Large intestine (tissue), 3 donors: ENCODE data around the gene APOL6. TPM values are rescaled to one million over a fixed set of nuclear protein-coding genes. Genes with fewer than 3 reads are reported as not detected.

Experiments used
- DNase-seq, 2 donors: peaks; one replicate each; pipeline versions ENCODE4 v3.0.0 to v3.0.0-alpha.2; 2013
- H3K27ac ChIP-seq: one replicate; pipeline ENCODE4 v1.5.1; 2013; ENCODE audit warnings: low read length
- H3K27me3 ChIP-seq: 2 replicates; pipeline ENCODE4 v1.6.1; 2013; ENCODE audit warnings: low read length; ENCODE audit not compliant: control insufficient read depth, insufficient read depth
- H3K36me3 ChIP-seq: 2 replicates; pipeline ENCODE4 v1.6.1; 2013; ENCODE audit warnings: low read length; ENCODE audit not compliant: control insufficient read depth, insufficient read depth
- H3K4me1 ChIP-seq: one replicate; pipeline ENCODE4 v1.6.1; 2013; ENCODE audit warnings: low read length; ENCODE audit not compliant: control insufficient read depth, insufficient read depth
- H3K4me3 ChIP-seq: one replicate; pipeline ENCODE4 v1.5.1; 2013; ENCODE audit warnings: low read length
- H3K9me3 ChIP-seq: one replicate; pipeline ENCODE4 v1.6.1; 2013; ENCODE audit warnings: mild to moderate bottlenecking, low read depth, low read length, moderate library complexity; ENCODE audit not compliant: control insufficient read depth
- WGBS: methylation state at CpG from one replicate; pipeline ENCODE4 v1.1.5; 2013; ENCODE audit warnings: low lambda C conversion rate; ENCODE audit not compliant: insufficient coverage; 5-methylcytosine and 5-hydroxymethylcytosine counted together
- polyA plus RNA-seq: library from polyadenylated mRNA; unstranded; fragments of 120-200 nt; gene quantifications from one replicate; pipeline ENCODE4 v1.2.1, GENCODE V29; 2013

Gene APOL6
- polyA plus RNA-seq, 1 donor: 37.0 TPM

DNA sequence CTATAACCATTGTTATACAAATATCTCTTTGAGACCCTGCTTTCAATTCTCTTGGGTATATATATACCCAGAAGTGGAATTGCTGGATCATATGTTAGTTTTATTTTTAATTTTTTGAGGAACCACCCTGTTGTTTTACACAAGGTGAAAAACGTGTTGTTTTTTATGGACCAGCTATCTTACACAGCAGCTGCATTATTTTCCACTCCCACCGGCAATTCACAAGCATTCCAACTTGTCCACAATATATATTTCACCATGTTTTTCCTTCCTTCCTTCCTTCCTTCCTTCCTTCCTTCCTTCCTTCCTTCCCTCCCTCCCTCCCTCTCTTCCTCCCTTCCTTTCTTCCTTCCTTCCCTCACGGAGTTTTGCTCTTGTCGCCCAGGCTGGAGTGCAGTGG is 63.1 kb downstream of the APOL6 start:
- DNase-seq: no peak
- 94% methylated on average over 2 of the region's 4 CpGs for WGBS
- Histone ChIP-seq H3K9me3 (no peaks in the 10 kb centered on the region), H3K27ac (no peak overlapping the region), H3K4me1 (no peaks in the 10 kb centered on the region), H3K27me3 (no peaks in the 10 kb centered on the region), H3K36me3 (no peaks in the 10 kb centered on the region), H3K4me3 (no peak overlapping the region)

GRCh38 chr22:35712672-35713071 is 64.4 kb downstream of the APOL6 start:
- WGBS: 80% methylated on average over 2 of the region's 2 CpGs
- Histone ChIP-seq H3K4me1 (no peaks in the 10 kb centered on the region), H3K27me3 (no peaks in the 10 kb centered on the region), H3K36me3 (no peaks in the 10 kb centered on the region), H3K27ac (no peak overlapping the region), H3K4me3 (no peak overlapping the region), H3K9me3 (no peaks in the 10 kb centered on the region)
- no peak for DNase-seq

- H3K27me3 ChIP-seq: no peaks in the 10 kb centered on the region
- no peaks in the 10 kb centered on the region for H3K36me3 ChIP-seq
- H3K27ac ChIP-seq: no peak within 1 kb of the TSS
- no peak for DNase-seq
- peaks cover 5% of the 10 kb centered on the region for H3K9me3 ChIP-seq
- no peaks in the 10 kb centered on the region for H3K4me1 ChIP-seq
- WGBS: 63% methylated on average over 1 of the region's 3 CpGs
- H3K4me3 ChIP-seq: no peak within 1 kb of the TSS
Measured at GRCh38 chr22:35717572-35717971, 69.3 kb downstream of the APOL6 start, which contains the start of gene APOL5. Gene APOL5 (plus strand): TSS chr22:35717872. CDS start chr22:35717872, 0 bp downstream.

Other genes with a start within 250 kb of the APOL6 start
- 41.0 TPM for gene MCM5, start 248.3 kb upstream of the APOL6 start, polyA plus RNA-seq
- 4.7 TPM for gene RASD2, start 107.6 kb upstream of the APOL6 start, polyA plus RNA-seq
- gene MB, start 31.1 kb upstream of the APOL6 start, polyA plus RNA-seq: 7.2 TPM
- gene APOL5, start 69.4 kb downstream of the APOL6 start, polyA plus RNA-seq: 0.03 TPM